ENCODE results near the gene SCN10A. TPM values are rescaled to one million over a fixed set of nuclear protein-coding genes. Genes with fewer than 3 reads are reported as not detected.
A peak's percentile ranks its signal among the peaks of the same experiment; 100 is the strongest.

SCN10A gene
- total and polyA plus RNA-seq, 2 experiments from 2014 or later: 0.03 TPM; not detected in 1

DNA sequence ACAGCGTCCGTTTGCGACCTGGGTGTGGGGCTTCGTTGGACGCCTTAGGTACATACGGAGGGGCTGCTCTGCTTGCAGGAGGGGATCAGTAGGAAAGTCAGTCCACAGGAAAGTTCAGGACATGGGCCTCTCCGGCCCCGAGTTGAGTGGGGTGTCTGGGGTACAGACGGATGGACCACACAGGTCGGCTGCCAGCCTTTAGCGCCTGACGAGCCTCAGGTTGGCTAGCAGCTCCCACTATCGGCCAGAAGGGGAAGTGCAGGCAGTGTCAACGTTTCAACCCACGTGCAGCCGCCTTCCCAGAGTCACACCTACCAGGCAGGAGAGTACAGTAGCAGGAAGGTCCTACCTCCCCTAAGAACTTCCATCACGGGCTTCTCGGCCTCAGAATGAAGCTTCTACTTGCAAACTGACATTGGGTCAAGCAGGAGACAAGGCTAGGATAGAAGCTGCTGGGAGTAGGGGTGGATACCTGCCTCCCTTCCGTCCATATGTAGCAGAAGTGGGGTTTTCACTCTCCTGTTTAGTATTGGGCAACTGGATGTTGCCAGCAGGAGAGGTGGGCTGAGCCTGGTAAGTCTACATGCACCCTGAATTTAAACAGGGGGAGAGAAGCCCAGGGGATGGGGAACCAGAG lies 164.7 kb downstream of the SCN10A start (continued):
- TF ChIP-seq, protein P1, sequence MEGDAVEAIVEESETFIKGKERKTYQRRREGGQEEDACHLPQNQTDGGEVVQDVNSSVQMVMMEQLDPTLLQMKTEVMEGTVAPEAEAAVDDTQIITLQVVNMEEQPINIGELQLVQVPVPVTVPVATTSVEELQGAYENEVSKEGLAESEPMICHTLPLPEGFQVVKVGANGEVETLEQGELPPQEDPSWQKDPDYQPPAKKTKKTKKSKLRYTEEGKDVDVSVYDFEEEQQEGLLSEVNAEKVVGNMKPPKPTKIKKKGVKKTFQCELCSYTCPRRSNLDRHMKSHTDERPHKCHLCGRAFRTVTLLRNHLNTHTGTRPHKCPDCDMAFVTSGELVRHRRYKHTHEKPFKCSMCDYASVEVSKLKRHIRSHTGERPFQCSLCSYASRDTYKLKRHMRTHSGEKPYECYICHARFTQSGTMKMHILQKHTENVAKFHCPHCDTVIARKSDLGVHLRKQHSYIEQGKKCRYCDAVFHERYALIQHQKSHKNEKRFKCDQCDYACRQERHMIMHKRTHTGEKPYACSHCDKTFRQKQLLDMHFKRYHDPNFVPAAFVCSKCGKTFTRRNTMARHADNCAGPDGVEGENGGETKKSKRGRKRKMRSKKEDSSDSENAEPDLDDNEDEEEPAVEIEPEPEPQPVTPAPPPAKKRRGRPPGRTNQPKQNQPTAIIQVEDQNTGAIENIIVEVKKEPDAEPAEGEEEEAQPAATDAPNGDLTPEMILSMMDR (conservative IDR thresholded peaks at IDR 0.05; ENCODE audit: low read depth in 2 of 2): peak; percentile 79 to 97
- TF ChIP-seq CREB1 (CRISPR knock-in tag; IDR thresholded peaks at IDR 0.05; ENCODE audit: low read depth) (peak; percentile 69; the same call in 1 of the 2 replicates), ETS1 (IDR thresholded peaks at IDR 0.05) (no peak)

DNA sequence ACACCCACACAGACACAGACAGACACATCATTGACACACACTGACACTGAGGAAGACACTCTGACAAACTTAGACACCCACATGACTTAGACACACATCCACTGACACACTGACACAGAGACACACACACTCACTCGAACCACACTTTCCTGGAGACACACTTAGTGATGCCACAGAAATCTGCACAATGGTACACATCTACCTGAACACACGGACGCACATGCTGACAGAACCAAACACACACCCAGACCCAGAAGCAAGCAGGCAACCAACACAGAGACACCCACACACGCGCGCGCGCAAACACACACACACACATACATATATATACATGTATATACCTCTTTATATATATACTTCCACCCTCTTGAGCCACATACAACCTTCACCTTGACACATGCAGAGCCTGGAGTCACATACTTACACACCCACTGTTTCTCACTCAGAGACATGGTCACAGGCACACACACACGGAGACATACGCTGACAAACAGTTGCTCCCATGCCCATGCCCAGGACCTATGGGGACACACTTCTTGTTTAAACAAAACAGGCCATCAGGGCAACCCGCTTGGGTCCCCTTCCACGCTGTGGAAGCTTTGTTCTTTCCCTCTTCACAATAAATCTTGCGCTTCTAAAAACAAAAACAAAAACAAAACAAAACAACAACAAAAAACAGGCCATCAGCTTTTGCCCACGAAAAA lies 165.6 kb downstream of the SCN10A start:
- no peak overlapping the region for H3K4me3 Mint-ChIP-seq
- H3K9me3 Mint-ChIP-seq: no peaks in the 10 kb centered on the region
- DNase-seq (ENCODE audit: low spot score): no peak
- H3K36me3 Mint-ChIP-seq (ENCODE audit: low read depth): no peaks in the 10 kb centered on the region
- no peaks in the 10 kb centered on the region for H3F3A ChIP-seq (replicated peaks; ENCODE audit: low read depth)
- H3K27me3 Mint-ChIP-seq (ENCODE audit: insufficient read depth, low read depth, poor library complexity): peaks cover 7% of the 10 kb centered on the region
- no peaks in the 10 kb centered on the region for H3K9me2 ChIP-seq (ENCODE audit: insufficient read depth)
- H3K4me1 ChIP-seq (ENCODE audit: insufficient read depth): peaks cover 11% of the 10 kb centered on the region; the same call in 1 of the 2 replicates
- no peaks in the 10 kb centered on the region for H3K36me3 ChIP-seq (ENCODE audit: insufficient read depth)
- H3K27me3 ChIP-seq (ENCODE audit: insufficient read depth): peaks cover 47% of the 10 kb centered on the region
- H3K4me2 ChIP-seq: peak overlapping the region; percentile 88
- H3K27ac ChIP-seq (ENCODE audit: low read depth): no peak overlapping the region
- no peak for ATAC-seq
- TF ChIP-seq EZH2 (IDR thresholded peaks at IDR 0.05; ENCODE audit: low read depth, unreplicated experiment): no peak
- TF ChIP-seq POLR2AphosphoS5 (IDR thresholded peaks at IDR 0.05; ENCODE audit: low read depth): no peak
- no peak for TF ChIP-seq JUNB (IDR thresholded peaks at IDR 0.05; ENCODE audit: unreplicated experiment)
- TF ChIP-seq, protein P1 (conservative IDR thresholded peaks at IDR 0.05; ENCODE audit: low read depth in 2 of 2): no peak
- TF ChIP-seq CREB1 (CRISPR knock-in tag; IDR thresholded peaks at IDR 0.05; ENCODE audit: low read depth): no peak
- TF ChIP-seq ZNF114 (CRISPR knock-in tag; IDR thresholded peaks at IDR 0.05): no peak
- no peak for TF ChIP-seq EZH2phosphoT487 (IDR thresholded peaks at IDR 0.05; ENCODE audit: unreplicated experiment)
- TF ChIP-seq ETS1 (IDR thresholded peaks at IDR 0.05): no peak
- peaks cover 5% of the 10 kb centered on the region for H3K4me1 Mint-ChIP-seq
- peaks cover 5% of the 10 kb centered on the region; the same call in 1 of the 2 replicates for H3K79me2 ChIP-seq (replicated peaks; ENCODE audit: insufficient read depth)
- H4K20me1 ChIP-seq (replicated peaks; ENCODE audit: insufficient read depth): peaks cover 8% of the 10 kb centered on the region
- H3K4me3 ChIP-seq: peak overlapping the region; percentile 87
- H2AFZ ChIP-seq: peak overlapping the region; percentile 91
- no peak overlapping the region for H3K27ac Mint-ChIP-seq
